Caki2 (cell line): ENCODE results near the gene FETUB. TPM values are rescaled to one million over a fixed set of nuclear protein-coding genes. Genes with fewer than 3 reads are reported as not detected.

Source experiments
- DNase-seq: peaks from one replicate; pipeline ENCODE4 v3.0.0-alpha.2; 2015; ENCODE audit warnings: low read depth
- in situ Hi-C: cut with HindIII; loops from 2 replicates; pipeline ENCODE4 v1.10.0; 2016; ENCODE audit warnings: low sequenced_read_pairs, low pct_unique_long_range_greater_than_20kb, mixed read lengths
- total RNA-seq: library from RNA; depleted of rRNA; stranded (reverse); fragments of >200 nt; shearing (Covaris generic); gene quantifications from 2 replicates; pipeline ENCODE4 v1.2.3, GENCODE V29; 2014; ENCODE audit warnings: low replicate concordance

The FETUB gene
- total RNA-seq, 1 experiment from 2014 or later: not detected

- DNase-seq: no peak
- in situ Hi-C loops: no loop called here
These were observed 28.1 kb upstream of the FETUB start for GRCh38 chr3:186612065-186612464.

- in situ Hi-C loops: no loop called here
- DNase-seq: no peak
These were observed 27.2 kb upstream of the FETUB start, which contains the start of gene AHSG for GRCh38 chr3:186612721-186613636. TSS of gene AHSG (plus strand) at chr3:186613060. CDS start at chr3:186613142, 82 bp downstream.

- DNase-seq: no peak
- in situ Hi-C loops: no loop called here
These were observed 26.4 kb upstream of the FETUB start for GRCh38 chr3:186613637-186614265.

GRCh38 chr3:186614266-186614596, 26.0 kb upstream of the FETUB start:
- in situ Hi-C loops: no loop called here

GRCh38 chr3:186614597-186615483, 25.4 kb upstream of the FETUB start:
- in situ Hi-C loops: no loop called here
- DNase-seq: peak; percentile 69

More at GRCh38 chr3:186614266-186614596, 26.0 kb upstream of the FETUB start:
- DNase-seq: no peak

- DNase-seq: no peak
- in situ Hi-C loops: no loop called here
These were observed 23.9 kb upstream of the FETUB start for GRCh38 chr3:186616299-186616617.

GRCh38 chr3:186617036-186617946, 22.9 kb upstream of the FETUB start:
- in situ Hi-C loops: no loop called here

GRCh38 chr3:186618318-186618938, 21.8 kb upstream of the FETUB start:
- in situ Hi-C loops: no loop called here

More at GRCh38 chr3:186617036-186617946, 22.9 kb upstream of the FETUB start:
- peak; percentile 94 for DNase-seq

GRCh38 chr3:186619787-186620212, 20.4 kb upstream of the FETUB start:
- DNase-seq: no peak
- in situ Hi-C loops: no loop called here

More at GRCh38 chr3:186618318-186618938, 21.8 kb upstream of the FETUB start:
- DNase-seq: no peak

GRCh38 chr3:186620213-186621092, 19.7 kb upstream of the FETUB start:
- DNase-seq: no peak
- in situ Hi-C loops: no loop called here

GRCh38 chr3:186621894-186622650, 18.1 kb upstream of the FETUB start:
- in situ Hi-C loops: no loop called here
- DNase-seq: no peak

GRCh38 chr3:186622651-186623310, 17.4 kb upstream of the FETUB start:
- DNase-seq: no peak

GRCh38 chr3:186624598-186624997, 15.6 kb upstream of the FETUB start:
- no peak for DNase-seq
- in situ Hi-C loops: no loop called here

More at GRCh38 chr3:186622651-186623310, 17.4 kb upstream of the FETUB start:
- in situ Hi-C loops: no loop called here

- in situ Hi-C loops: no loop called here
- no peak for DNase-seq
These were observed 14.6 kb upstream of the FETUB start for GRCh38 chr3:186625600-186626042.

- DNase-seq: no peak
- in situ Hi-C loops: no loop called here
These were observed 13.8 kb upstream of the FETUB start for GRCh38 chr3:186626254-186626847.
